Epithelial cell of esophagus (primary cell): Measurements from ENCODE around the gene CC2D2B.
A peak's percentile ranks its signal among the peaks of the same experiment; 100 is the strongest.

Experiments
- DNase-seq: peaks from one replicate; pipeline ENCODE4 v3.0.0; 2010; ENCODE audit warnings: low read depth
- H3K4me3 ChIP-seq: 2 replicates; pipeline ENCODE4 v1.5.1; 2011; ENCODE audit warnings: mild to moderate bottlenecking, low read length, control low read depth
- TF ChIP-seq, protein P1 (sequence below): IDR thresholded peaks from 2 replicates; pipeline ENCODE4 v1.5.1; 2011; ENCODE audit warnings: low read depth, mild to moderate bottlenecking, low read length, control low read depth, inconsistent platforms; ENCODE audit not compliant: insufficient read depth; ENCODE audit errors: missing control alignments

CC2D2B gene

DNA sequence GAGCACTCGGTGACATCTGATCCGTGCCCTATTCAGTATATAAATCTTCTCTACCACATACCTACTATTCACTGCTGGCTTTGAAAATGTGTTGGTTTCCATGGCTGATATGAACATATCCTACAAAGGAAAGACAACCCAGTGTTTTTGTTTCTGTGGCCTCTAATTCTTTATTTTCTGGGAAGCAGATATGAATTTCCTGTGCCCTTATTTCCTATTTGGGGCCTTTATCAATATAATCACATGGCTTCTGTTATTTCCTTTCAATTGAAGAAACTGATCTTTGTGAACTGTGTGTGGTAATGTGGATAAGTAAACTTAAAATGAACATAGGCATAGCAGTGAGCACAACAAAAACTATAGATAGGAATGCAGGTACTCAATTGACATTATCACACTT, 146.2 kb downstream of the CC2D2B start:
- TF ChIP-seq, protein P1, sequence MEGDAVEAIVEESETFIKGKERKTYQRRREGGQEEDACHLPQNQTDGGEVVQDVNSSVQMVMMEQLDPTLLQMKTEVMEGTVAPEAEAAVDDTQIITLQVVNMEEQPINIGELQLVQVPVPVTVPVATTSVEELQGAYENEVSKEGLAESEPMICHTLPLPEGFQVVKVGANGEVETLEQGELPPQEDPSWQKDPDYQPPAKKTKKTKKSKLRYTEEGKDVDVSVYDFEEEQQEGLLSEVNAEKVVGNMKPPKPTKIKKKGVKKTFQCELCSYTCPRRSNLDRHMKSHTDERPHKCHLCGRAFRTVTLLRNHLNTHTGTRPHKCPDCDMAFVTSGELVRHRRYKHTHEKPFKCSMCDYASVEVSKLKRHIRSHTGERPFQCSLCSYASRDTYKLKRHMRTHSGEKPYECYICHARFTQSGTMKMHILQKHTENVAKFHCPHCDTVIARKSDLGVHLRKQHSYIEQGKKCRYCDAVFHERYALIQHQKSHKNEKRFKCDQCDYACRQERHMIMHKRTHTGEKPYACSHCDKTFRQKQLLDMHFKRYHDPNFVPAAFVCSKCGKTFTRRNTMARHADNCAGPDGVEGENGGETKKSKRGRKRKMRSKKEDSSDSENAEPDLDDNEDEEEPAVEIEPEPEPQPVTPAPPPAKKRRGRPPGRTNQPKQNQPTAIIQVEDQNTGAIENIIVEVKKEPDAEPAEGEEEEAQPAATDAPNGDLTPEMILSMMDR = no peak
- no peak for DNase-seq
- no peak overlapping the region for H3K4me3 ChIP-seq

DNA sequence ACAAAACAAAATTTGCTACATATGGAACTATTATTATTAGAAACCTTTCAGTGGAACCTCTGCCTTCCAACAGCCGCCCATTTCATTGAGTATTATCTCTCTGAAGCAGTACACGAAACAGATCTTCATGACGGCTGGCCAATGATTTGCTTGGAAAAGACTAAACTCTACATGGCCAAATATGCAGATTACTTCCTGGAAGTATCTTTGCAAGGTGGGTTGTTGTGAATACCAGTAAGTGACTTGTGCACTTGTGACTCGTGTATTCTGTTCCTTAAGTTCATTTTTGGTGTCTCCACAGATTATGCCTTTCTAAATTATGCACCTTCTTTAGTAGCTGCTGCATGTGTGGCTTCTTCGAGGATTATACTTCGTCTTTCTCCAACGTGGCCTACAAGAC, 149.0 kb downstream of the CC2D2B start:
- DNase-seq = no peak
- TF ChIP-seq, protein P1 = no peak
- no peak overlapping the region for H3K4me3 ChIP-seq

DNA sequence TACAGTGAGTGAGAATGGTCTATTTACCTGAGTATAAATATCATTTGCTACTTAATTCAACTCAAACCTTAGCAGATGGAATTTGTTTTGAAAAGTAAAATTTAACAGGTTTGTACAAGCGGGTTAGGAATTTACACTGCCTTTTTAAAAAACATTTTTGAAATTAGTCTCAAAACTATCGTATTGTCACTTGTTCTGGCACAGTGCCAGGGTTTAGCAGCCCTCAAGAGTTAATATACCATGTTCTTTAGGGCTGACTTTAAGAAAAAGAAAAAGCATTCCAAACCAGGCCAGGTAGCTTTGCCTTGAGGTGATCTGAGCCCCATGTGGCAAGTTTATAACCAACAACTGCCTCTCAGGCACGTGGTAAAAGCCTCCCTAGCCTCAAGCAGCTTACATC, 153.5 kb downstream of the CC2D2B start:
- no peak for DNase-seq
- TF ChIP-seq, protein P1 = no peak
- H3K4me3 ChIP-seq = no peak overlapping the region

DNA sequence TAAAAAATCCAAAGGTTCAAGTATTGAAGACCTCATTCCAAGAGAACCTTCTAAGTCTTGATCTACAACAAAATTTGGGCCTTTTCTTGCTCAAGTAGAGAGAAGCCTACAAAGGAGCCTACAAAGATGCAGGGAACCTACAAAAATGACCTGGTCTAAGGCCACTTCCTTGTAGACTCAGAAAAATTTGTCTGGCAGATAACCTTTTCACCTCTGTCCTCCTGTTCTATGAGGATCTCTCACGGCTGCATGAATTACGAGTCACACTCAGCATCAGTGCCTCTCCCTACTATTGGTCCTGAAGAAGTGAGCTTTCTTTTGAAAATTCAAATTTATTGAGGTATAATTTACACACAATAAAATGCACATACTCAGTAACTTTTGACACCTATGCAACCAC, 164.9 kb downstream of the CC2D2B start:
- no peak overlapping the region for H3K4me3 ChIP-seq
- DNase-seq = no peak
- TF ChIP-seq, protein P1 = no peak

DNA sequence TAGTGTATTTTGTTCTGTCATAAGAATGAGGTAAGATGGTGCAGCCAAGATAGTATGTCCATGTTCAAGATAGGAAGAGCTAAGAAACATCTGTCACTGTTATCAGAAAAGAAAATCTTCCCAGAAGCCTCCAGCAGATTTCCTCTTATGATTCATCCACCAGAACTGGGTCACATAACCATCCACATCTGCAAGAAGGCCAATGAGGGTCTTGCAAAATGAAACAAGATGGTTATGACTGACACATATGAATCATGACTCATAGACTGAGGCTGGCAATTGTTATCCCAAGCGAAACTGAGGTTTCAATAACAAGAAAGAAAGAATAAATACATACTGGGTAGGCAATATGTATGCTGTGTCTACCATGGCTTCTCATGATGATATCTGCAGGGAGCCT, 165.9 kb downstream of the CC2D2B start:
- peak; percentile 68 for DNase-seq
- TF ChIP-seq, protein P1 = no peak
- no peak overlapping the region for H3K4me3 ChIP-seq

DNA sequence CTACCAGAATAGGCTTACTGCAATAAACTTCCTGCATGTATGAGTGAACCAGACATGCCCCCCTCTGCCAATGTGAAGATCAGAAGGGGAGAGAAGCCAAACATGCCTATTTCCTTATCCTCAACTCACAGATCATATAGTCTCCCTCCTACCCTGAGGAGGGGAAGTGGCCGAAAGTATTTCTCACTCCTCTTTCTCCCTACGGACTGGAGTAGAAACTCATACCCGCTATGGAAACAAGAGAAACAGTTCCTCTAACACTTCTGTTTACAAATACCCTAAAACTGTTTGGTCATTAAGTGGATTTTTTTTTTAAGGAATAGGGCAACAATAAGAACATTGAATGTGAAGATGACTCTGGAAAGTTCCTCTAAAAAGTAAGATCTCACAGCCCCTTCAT, 167.0 kb downstream of the CC2D2B start:
- TF ChIP-seq, protein P1 = no peak
- no peak for DNase-seq
- H3K4me3 ChIP-seq = no peak overlapping the region

DNA sequence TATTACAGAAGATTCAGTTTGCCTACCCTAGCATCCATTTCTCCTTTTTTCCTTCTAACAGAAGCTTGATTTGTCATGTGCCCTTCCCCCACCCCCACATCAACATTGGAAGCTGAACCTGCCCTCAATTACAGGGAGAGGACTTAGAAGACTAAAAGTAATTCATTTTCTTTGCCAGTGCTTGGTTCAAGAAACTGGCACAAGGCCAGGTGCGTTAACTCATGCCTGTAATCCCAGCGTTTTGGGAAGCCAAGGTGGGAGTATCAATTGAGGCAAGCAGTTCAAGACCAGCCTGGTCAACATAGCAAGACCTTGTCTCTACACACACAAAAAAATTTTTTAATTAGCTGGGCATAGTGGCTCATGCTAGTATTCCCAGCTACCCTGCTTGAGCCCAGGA, 168.2 kb downstream of the CC2D2B start:
- TF ChIP-seq, protein P1 = no peak
- DNase-seq = no peak

More for the DNA sequence above, 168.2 kb downstream of the CC2D2B start:
- no peak overlapping the region for H3K4me3 ChIP-seq
